CD1c-positive myeloid dendritic cell (primary cell): ENCODE data around the gene PELO.

ENCODE experiments used
- DNase-seq: peaks from one replicate; pipeline ENCODE4 v3.0.0-alpha.2; 2016; ENCODE audit errors: extremely low spot score

PELO gene

GRCh38 chr5:52829664-52830063, 41.9 kb downstream of the PELO start:
- no peak for DNase-seq

- DNase-seq, result no peak
These were observed 42.9 kb downstream of the PELO start for GRCh38 chr5:52830650-52831049.

- DNase-seq, result no peak
These were observed 44.2 kb downstream of the PELO start for GRCh38 chr5:52831786-52832511.

- no peak for DNase-seq
These were observed 46.6 kb downstream of the PELO start for GRCh38 chr5:52834320-52834719.

GRCh38 chr5:52837068-52837467, 49.4 kb downstream of the PELO start:
- no peak for DNase-seq
